AG09309 (cell line): ENCODE results near the gene PIP4K2A.
"Not testable (repeated sequence)": the region's sequence is repeated elsewhere in the genome, so short reads cannot be mapped to it uniquely, and the experiment has no call there.

ENCODE experiments used
- DNase-seq: peaks from one replicate; pipeline ENCODE4 v3.0.0-alpha.2; 2010; ENCODE audit warnings: low read depth
- H3K4me3 ChIP-seq: 2 replicates; pipeline ENCODE4 v1.5.1; 2011; ENCODE audit warnings: mild to moderate bottlenecking, low read depth, low read length, moderate library complexity; ENCODE audit not compliant: control insufficient read depth
- TF ChIP-seq, protein P1 (sequence below): IDR thresholded peaks from 2 replicates; pipeline ENCODE4 v1.5.1; 2011; ENCODE audit warnings: mild to moderate bottlenecking, low read depth, low read length, inconsistent platforms; ENCODE audit not compliant: insufficient read depth, control insufficient read depth; ENCODE audit errors: missing control alignments

The PIP4K2A gene

DNA sequence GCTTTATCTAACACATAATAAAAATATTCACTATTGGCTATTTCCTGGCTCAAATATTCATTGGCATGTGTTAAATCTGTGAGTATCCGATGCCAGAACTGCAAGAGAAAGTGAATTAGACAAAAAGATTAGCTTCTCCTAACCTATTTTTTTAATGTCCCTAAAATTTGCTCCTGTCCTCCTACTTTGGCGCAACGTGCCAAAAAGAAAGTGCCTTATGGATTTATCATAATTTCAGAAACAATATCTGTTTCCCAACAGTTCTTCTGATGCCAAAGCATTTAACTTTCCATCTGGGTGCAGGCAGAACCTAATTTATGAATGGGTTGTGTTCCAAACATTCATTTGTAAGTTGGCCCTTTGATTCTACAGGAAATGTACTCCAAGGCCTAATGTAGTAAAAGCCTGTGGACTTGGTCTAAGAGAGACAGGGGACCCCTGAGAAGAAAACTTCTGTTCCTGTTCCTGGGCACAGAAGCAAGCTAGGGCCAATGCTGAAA is 15.4 kb downstream of the PIP4K2A start:
- no peak overlapping the region for H3K4me3 ChIP-seq
- no peak for DNase-seq
- TF ChIP-seq, protein P1, sequence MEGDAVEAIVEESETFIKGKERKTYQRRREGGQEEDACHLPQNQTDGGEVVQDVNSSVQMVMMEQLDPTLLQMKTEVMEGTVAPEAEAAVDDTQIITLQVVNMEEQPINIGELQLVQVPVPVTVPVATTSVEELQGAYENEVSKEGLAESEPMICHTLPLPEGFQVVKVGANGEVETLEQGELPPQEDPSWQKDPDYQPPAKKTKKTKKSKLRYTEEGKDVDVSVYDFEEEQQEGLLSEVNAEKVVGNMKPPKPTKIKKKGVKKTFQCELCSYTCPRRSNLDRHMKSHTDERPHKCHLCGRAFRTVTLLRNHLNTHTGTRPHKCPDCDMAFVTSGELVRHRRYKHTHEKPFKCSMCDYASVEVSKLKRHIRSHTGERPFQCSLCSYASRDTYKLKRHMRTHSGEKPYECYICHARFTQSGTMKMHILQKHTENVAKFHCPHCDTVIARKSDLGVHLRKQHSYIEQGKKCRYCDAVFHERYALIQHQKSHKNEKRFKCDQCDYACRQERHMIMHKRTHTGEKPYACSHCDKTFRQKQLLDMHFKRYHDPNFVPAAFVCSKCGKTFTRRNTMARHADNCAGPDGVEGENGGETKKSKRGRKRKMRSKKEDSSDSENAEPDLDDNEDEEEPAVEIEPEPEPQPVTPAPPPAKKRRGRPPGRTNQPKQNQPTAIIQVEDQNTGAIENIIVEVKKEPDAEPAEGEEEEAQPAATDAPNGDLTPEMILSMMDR, result no peak

DNA sequence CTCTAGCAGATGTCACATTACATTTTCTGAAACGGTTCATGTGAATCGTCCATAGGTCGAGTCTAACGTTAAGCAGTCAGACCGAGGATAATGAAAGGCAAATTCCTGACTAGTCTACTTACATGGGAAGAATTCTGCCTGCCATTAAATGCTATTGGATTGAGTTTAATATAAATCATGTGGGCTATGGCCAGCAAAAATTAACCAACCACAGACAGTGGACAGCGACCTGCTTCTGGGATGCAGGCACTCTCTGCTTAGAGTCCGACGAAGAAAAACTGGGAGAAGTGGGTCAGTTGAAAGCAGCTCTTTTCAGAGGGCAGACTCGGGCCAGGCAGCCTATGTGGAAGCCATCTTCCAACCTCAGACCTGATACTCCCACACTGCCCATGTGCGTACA is 16.6 kb downstream of the PIP4K2A start:
- TF ChIP-seq, protein P1, result no peak
- no peak overlapping the region for H3K4me3 ChIP-seq
- DNase-seq, result no peak

DNA sequence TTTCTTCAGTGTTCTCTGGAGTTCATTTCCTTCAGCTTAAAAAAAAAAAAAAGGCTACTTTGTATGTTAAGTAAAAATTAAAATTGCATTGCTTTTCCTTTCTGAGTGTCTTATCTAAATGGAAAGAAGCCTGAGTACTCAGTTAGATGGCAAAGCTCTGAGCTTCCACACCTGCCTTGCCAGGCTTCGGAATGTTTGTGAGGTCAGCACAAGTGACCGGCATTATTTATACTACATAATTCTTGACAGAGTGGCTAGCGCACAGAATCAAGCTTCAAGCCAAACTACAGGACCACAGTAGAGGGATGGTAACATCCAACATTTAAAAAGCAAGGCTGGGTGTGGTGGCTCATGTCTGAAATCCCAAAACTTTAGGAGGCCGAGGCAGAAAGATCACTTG is 17.3 kb downstream of the PIP4K2A start:
- H3K4me3 ChIP-seq, result no peak overlapping the region
- DNase-seq, result no peak
- TF ChIP-seq, protein P1, result no peak

DNA sequence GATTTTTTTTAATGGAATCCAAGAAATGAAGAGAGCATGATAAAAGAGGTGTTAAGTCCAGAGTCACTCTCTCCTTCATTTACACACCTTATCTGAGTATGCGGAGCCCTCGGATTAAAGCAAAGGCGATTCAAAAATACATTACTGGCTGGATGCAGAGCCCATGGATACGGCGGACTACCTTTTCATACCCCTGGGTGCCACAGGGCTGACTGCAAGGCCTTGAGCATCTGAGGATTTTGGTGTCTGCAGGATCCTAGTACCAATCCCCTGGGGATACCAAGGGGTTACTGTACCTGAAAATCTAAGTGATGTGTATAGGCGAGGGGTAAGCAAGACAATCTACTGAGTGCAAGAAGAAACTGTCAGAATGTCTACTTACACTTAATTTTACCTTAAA is 20.5 kb downstream of the PIP4K2A start:
- TF ChIP-seq, protein P1, result no peak
- no peak overlapping the region for H3K4me3 ChIP-seq

DNA sequence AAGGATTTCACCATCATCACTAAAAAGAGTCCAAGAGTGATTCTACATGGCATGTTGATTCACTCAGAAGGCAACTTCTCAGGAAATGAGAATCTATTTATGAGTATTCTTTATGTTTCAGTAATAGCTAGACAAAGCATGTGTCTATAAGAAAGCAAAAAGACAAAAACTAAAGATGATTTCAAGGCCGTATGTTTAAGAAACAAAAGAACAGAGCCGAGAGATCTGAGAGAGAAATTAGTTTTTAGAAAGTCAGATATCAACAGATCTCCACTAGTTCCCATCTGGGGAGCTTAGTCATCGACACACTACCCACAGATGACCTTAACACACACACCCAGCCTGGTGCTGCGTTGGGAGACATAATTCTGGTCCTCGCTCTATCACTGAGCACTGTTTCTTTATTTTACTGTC is 21.0 kb downstream of the PIP4K2A start:
- H3K4me3 ChIP-seq, result no peak overlapping the region
- no peak for DNase-seq
- TF ChIP-seq, protein P1, result no peak

More for the DNA sequence above, 20.5 kb downstream of the PIP4K2A start:
- no peak for DNase-seq

DNA sequence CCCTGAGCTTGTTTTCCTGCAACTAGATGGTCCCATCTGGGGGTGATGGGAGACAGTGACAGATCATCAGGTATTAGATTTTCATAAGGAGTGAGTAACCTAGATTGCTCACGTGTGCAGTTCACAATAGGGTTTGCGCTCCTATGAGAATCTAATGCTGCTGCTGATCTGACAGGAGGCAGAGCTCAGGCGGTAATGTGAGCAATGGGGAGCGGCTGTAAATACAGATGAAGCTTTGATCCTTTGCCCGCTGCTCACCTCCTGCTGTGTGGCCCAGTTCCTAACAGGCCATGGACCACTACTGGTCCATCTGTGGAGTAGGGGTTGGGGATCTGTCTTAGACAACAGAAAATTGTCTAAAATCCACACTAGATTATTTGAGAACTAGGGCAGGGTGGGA is 22.3 kb downstream of the PIP4K2A start:
- not testable (repeated sequence) for DNase-seq, H3K4me3 ChIP-seq

DNA sequence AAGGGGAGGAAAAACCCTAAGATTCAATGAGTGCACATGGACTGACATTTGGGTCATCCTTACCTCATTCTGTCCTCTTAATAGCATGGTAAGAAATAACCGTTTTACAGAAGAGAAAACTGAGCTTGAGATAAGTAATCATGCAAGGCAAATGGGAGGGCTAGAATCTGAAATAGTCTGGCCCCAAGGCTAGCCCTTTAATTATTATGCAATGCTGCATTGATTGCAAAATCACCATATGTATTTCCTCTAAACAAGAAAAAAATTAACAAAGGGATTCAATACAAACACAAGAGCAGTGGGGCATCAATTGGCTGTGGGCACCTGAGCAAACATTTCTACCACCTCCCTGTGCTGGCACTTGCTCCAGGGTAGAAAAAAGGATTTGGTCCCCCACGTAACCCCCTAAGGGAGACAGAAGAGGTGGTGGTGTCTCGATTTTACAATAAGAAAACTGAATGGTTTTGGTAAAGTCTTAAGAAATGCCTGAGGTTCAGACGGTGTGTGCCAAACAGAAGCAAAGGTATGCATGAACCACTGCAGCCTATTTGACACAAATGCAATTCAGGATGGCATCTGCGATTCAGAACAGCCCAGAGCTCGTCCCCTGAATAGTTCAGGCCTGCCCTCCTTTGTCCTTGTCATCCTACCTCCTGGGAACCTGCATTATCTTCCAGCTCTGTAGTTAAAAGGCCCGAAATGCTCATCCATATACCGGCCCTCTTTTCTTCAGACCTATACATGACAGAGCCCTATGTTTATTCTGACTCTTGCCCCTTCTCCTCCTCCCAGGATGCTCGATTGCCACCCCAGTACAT is 23.6 kb downstream of the PIP4K2A start:
- TF ChIP-seq, protein P1, result no peak
- no peak for DNase-seq
- H3K4me3 ChIP-seq, result no peak overlapping the region
